ENCODE results near the gene TNP1. TPM values are rescaled to one million over a fixed set of nuclear protein-coding genes. Genes with fewer than 3 reads are reported as not detected.
A peak's percentile ranks its signal among the peaks of the same experiment; 100 is the strongest.

The TNP1 gene
- total and polyA plus RNA-seq, 2 donors from 2014 or later: not detected

DNA sequence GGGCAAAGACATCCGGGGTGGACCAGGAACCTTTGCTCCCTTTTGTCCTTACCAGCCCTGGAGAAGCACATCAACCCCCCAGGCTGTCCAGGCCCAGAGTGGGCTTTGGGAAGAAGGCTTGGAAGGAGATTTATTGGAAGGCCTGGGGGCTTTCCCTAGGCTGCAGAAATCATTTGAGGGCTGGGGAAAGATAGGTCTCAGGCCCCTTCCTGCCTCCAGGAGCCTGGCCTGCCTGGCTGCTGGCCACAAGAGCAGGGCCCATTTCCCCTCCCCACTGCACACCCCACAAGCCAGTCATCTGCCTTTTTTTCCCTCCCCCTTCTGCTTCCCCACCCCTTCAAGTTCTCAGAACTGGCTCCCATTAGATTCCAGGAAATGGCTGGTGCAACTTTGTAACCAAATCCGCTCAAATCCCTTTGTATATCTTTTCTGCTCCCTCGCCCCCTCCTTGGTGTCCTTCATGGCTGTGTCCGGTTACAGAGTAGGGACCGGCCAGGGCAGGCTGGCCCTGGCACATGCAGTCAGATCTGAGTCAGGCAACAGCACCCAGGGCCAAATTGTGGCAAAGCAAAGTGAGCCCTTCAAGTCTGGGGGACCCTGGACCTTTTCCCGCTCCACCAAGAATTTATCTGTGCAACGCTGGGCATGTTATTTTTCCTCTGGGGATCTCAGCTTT is 20.8 kb upstream of the TNP1 start:
- FAIRE-seq (no peak), DNase-seq (peak in 4 of 5 donors; percentile 64 to 83 (median 77))
- no peak overlapping the region for H3K27ac ChIP-seq (ENCODE audit: low read depth in 2 of 2, low read length in 2 of 2)
- intact Hi-C loops (cut with DNase I): no loop called here
- no peaks in the 10 kb centered on the region for H3K27me3 ChIP-seq (ENCODE audit: control insufficient read depth, insufficient read depth, low read length)
- no peaks in the 10 kb centered on the region for H3K36me3 ChIP-seq (ENCODE audit: control insufficient read depth in 2 of 3, insufficient read depth in 3 of 3, low read length in 3 of 3)
- no peaks in the 10 kb centered on the region for H3K9me3 ChIP-seq (ENCODE audit: control insufficient read depth in 2 of 3, insufficient read depth in 1 of 3, low read length in 3 of 3)
- TF ChIP-seq, protein P1, sequence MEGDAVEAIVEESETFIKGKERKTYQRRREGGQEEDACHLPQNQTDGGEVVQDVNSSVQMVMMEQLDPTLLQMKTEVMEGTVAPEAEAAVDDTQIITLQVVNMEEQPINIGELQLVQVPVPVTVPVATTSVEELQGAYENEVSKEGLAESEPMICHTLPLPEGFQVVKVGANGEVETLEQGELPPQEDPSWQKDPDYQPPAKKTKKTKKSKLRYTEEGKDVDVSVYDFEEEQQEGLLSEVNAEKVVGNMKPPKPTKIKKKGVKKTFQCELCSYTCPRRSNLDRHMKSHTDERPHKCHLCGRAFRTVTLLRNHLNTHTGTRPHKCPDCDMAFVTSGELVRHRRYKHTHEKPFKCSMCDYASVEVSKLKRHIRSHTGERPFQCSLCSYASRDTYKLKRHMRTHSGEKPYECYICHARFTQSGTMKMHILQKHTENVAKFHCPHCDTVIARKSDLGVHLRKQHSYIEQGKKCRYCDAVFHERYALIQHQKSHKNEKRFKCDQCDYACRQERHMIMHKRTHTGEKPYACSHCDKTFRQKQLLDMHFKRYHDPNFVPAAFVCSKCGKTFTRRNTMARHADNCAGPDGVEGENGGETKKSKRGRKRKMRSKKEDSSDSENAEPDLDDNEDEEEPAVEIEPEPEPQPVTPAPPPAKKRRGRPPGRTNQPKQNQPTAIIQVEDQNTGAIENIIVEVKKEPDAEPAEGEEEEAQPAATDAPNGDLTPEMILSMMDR (IDR thresholded peaks at IDR 0.05; ENCODE audit: borderline replicate concordance, extremely low read depth, insufficient read depth): no peak
- H3K4me1 ChIP-seq (ENCODE audit: control insufficient read depth in 2 of 3, insufficient read depth in 2 of 3, low read depth in 1 of 3, low read length in 3 of 3): no peaks in the 10 kb centered on the region
- no peak overlapping the region for H3K4me3 ChIP-seq (ENCODE audit: low read length in 3 of 3)
- no peak overlapping the region for H3K9ac ChIP-seq (ENCODE audit: low read length in 3 of 3)

DNA sequence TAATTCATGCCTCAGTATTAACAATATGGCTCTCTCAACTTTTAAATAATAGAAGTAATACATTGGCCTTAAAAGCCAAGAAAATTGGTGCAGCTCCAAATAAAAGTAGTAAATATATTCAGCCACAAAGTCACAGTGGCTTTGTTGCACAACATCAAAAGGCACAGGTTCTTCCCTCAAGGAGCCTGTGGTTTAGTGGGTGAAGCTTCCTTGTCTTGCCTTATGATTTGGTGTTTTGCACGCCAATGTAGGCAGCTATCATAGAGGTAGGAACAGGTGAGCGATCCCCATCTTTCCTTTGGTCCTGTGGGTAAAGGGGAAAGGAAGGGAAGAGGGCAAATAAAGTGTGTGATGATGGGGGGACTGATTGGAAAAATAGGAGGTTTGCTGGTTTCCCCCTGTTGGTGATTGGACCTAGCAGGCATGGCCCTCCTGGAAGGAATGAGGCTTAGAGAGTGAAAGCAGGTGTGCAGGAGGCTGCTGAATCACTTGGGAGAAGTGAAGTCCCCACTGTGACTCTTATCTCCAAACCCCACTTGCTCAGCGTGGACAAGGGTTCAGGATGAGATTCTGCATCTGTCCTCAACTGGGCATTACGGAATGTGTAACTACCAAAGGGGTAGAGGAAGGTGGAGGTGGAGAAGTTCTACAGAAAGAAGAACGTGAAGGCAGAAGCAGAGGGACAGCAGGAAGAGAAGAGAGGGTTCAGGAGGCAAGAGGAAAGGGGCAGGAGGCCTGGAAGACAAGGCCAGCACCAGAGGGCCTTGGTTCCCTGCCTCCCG is 20.1 kb upstream of the TNP1 start:
- no peaks in the 10 kb centered on the region for H3K9me3 ChIP-seq (ENCODE audit: control insufficient read depth in 2 of 3, insufficient read depth in 1 of 3, low read length in 3 of 3)
- H3K4me1 ChIP-seq (ENCODE audit: control insufficient read depth in 2 of 3, insufficient read depth in 2 of 3, low read depth in 1 of 3, low read length in 3 of 3): no peaks in the 10 kb centered on the region
- no peaks in the 10 kb centered on the region for H3K36me3 ChIP-seq (ENCODE audit: control insufficient read depth in 2 of 3, insufficient read depth in 3 of 3, low read length in 3 of 3)
- H3K9ac ChIP-seq (ENCODE audit: low read length in 3 of 3): no peak overlapping the region
- FAIRE-seq (no peak), DNase-seq (no peak)
- H3K27ac ChIP-seq (ENCODE audit: low read depth in 2 of 2, low read length in 2 of 2): no peak overlapping the region
- intact Hi-C loops (cut with DNase I): no loop called here
- H3K4me3 ChIP-seq (ENCODE audit: low read length in 3 of 3): no peak overlapping the region
- no peaks in the 10 kb centered on the region for H3K27me3 ChIP-seq (ENCODE audit: control insufficient read depth, insufficient read depth, low read length)
- TF ChIP-seq, protein P1 (IDR thresholded peaks at IDR 0.05; ENCODE audit: borderline replicate concordance, extremely low read depth, insufficient read depth): no peak

DNA sequence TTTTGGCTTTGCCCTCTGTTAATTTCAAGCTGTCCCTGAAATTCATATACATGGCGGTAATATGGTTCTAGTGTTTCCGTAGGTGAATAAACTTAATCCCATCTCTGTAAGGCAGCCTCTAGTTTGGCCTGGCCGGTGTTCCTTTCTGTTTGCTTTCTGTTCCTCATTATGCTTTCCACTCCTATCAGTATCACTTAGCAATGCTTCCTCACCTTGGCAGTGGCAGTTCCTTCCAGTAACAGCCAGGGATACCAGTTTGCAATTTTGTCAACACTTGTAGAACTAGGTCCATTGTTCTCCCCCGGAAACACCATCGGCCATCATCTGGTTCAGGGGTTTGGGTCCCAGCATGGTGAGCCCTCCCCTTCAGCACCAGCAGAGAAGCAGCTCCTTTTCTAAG is 18.2 kb upstream of the TNP1 start:
- no peaks in the 10 kb centered on the region for H3K9me3 ChIP-seq (ENCODE audit: control insufficient read depth in 2 of 3, insufficient read depth in 1 of 3, low read length in 3 of 3)
- H3K27me3 ChIP-seq (ENCODE audit: control insufficient read depth, insufficient read depth, low read length): no peaks in the 10 kb centered on the region
- no peak overlapping the region for H3K27ac ChIP-seq (ENCODE audit: low read depth in 2 of 2, low read length in 2 of 2)
- no peaks in the 10 kb centered on the region for H3K36me3 ChIP-seq (ENCODE audit: control insufficient read depth in 2 of 3, insufficient read depth in 3 of 3, low read length in 3 of 3)
- intact Hi-C loops (cut with DNase I): no loop called here
- DNase-seq: no peak
- no peaks in the 10 kb centered on the region for H3K4me1 ChIP-seq (ENCODE audit: control insufficient read depth in 2 of 3, insufficient read depth in 2 of 3, low read depth in 1 of 3, low read length in 3 of 3)
- no peak for FAIRE-seq
- no peak overlapping the region for H3K9ac ChIP-seq (ENCODE audit: low read length in 3 of 3)
- H3K4me3 ChIP-seq (ENCODE audit: low read length in 3 of 3): no peak overlapping the region
- TF ChIP-seq, protein P1 (IDR thresholded peaks at IDR 0.05; ENCODE audit: borderline replicate concordance, extremely low read depth, insufficient read depth): no peak
